ENCODE measurements around the gene S1PR4. TPM values are rescaled to one million over a fixed set of nuclear protein-coding genes. Genes with fewer than 3 reads are reported as not detected.

S1PR4 gene
- total and polyA plus RNA-seq, 2 of the 13 experiments (the other 11 are each of a cell fraction or from before 2014, with no cell fraction given), result 0.07 to 0.09 TPM

DNA sequence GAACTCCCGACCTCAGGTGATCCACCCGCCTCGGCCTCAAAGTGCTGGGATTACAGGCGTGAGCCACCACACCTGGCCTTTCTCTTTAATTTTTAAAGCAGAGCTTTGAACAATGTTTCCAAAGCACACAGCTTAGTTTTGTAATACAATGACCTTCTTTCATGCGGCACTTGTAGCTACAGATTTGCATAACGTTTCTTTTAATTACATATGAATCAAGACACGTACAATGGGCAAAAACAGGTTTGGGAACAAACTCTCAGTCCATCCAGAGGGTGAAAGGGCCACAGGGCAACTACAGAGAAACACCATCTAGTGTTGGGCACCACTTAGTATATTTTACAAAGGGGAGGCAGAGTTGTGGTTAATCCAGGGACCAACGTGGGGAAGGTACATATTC lies 19.0 kb upstream of the S1PR4 start (continued):
- TF ChIP-seq, protein P1, sequence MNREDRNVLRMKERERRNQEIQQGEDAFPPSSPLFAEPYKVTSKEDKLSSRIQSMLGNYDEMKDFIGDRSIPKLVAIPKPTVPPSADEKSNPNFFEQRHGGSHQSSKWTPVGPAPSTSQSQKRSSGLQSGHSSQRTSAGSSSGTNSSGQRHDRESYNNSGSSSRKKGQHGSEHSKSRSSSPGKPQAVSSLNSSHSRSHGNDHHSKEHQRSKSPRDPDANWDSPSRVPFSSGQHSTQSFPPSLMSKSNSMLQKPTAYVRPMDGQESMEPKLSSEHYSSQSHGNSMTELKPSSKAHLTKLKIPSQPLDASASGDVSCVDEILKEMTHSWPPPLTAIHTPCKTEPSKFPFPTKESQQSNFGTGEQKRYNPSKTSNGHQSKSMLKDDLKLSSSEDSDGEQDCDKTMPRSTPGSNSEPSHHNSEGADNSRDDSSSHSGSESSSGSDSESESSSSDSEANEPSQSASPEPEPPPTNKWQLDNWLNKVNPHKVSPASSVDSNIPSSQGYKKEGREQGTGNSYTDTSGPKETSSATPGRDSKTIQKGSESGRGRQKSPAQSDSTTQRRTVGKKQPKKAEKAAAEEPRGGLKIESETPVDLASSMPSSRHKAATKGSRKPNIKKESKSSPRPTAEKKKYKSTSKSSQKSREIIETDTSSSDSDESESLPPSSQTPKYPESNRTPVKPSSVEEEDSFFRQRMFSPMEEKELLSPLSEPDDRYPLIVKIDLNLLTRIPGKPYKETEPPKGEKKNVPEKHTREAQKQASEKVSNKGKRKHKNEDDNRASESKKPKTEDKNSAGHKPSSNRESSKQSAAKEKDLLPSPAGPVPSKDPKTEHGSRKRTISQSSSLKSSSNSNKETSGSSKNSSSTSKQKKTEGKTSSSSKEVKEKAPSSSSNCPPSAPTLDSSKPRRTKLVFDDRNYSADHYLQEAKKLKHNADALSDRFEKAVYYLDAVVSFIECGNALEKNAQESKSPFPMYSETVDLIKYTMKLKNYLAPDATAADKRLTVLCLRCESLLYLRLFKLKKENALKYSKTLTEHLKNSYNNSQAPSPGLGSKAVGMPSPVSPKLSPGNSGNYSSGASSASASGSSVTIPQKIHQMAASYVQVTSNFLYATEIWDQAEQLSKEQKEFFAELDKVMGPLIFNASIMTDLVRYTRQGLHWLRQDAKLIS (CRISPR knock-in tag; IDR thresholded peaks at IDR 0.05), result no peak
- TF ChIP-seq ZSCAN29 (CRISPR knock-in tag; conservative IDR thresholded peaks at IDR 0.05), result no peak
- TF ChIP-seq CHCHD3 (CRISPR knock-in tag; IDR thresholded peaks at IDR 0.05), result no peak
- TF ChIP-seq ZNF343 (CRISPR knock-in tag; IDR thresholded peaks at IDR 0.05), result no peak
- TF ChIP-seq HES4 (CRISPR knock-in tag; IDR thresholded peaks at IDR 0.05; ENCODE audit: borderline replicate concordance), result no peak
- no peak for TF ChIP-seq SP140L (CRISPR knock-in tag; IDR thresholded peaks at IDR 0.05; ENCODE audit: borderline replicate concordance)
- no peak for TF ChIP-seq EP300 (IDR thresholded peaks at IDR 0.05; ENCODE audit: low read depth in 2 of 2, low read length in 2 of 2)
- TF ChIP-seq EP300 (CRISPR knock-in tag; IDR thresholded peaks at IDR 0.05; ENCODE audit: borderline replicate concordance), result no peak

DNA sequence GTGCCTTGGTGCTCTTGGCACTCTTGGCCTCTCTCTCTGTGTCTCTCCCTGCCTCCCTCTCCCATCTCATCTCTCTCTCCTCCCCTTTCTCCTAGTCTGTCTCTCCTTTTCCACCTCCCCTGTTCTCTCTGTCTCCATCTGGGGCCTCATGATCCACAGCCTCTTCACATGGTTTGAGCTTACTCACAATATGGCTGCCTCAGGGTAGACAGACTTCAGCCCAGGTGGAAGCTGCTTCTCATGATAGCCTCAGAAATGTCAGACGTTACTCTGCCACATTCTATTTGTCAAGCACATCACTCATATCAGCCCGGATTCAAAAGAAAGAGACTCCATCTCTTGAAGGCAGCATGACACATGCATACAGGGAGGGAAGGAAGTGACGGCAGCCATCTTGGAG lies 18.4 kb upstream of the S1PR4 start:
- no peak for FAIRE-seq
- CTCF ChIA-PET (ENCODE audit: low intra/inter-chr PET ratio, low total read pairs), result no interaction called here

More for the DNA sequence above, 18.4 kb upstream of the S1PR4 start:
- H3K27me3 ChIP-seq (ENCODE audit: control insufficient read depth in 1 of 2, insufficient read depth in 2 of 2, low read length in 2 of 2), result peaks cover 0 to 7% of the 10 kb centered on the region in 2 experiments; a peak in 1 of 5 replicates
- H3K27ac ChIP-seq (ENCODE audit: extremely low read length, insufficient read depth, low read length), result no peak overlapping the region
- in situ Hi-C loops (cut with HindIII; ENCODE audit: extremely low pct_ligation_motif_present, low pct_unique_long_range_greater_than_20kb) (loop anchor here (10.0 kb wide), 1 partner anchor 205 kb away; no protein-coding TSS in a partner anchor), intact Hi-C loops (cut with micrococcal nuclease; ENCODE audit: unreplicated experiment) (no loop called here)
- no peak overlapping the region for H2AFZ ChIP-seq (ENCODE audit: low read length)
- 49% methylated on average over 3 of the region's 3 CpGs for WGBS (ENCODE audit: low lambda C conversion rate)
- H3K4me3 ChIP-seq (replicated peaks in 1 of 3; ENCODE audit: insufficient read depth in 1 of 3, low read depth in 2 of 3, low read length in 3 of 3), result no peak overlapping the region
- H3K36me3 ChIP-seq (replicated peaks in 1 of 2; ENCODE audit: control insufficient read depth in 1 of 2, insufficient read depth in 2 of 2, low read length in 2 of 2), result no peaks in the 10 kb centered on the region
- POLR2A ChIA-PET, result no interaction called here
- no peak overlapping the region for H3K9ac ChIP-seq (ENCODE audit: insufficient read depth, low read depth, low read length)
- TF ChIP-seq ZNF670 (CRISPR knock-in tag; IDR thresholded peaks at IDR 0.05; ENCODE audit: borderline replicate concordance), result no peak
- no peak for TF ChIP-seq ZNF549 (CRISPR knock-in tag; IDR thresholded peaks at IDR 0.05)
- no peak for TF ChIP-seq ZMYM2 (CRISPR knock-in tag; IDR thresholded peaks at IDR 0.05)
- no peak for TF ChIP-seq SMAD3 (CRISPR knock-in tag; IDR thresholded peaks at IDR 0.05)
- TF ChIP-seq CHCHD3 (CRISPR knock-in tag; IDR thresholded peaks at IDR 0.05), result no peak
- TF ChIP-seq ZNF780A (CRISPR knock-in tag; IDR thresholded peaks at IDR 0.05), result no peak
- no peak for TF ChIP-seq NFIB (CRISPR knock-in tag; IDR thresholded peaks at IDR 0.05; ENCODE audit: borderline replicate concordance)
- no peak for TF ChIP-seq IKZF4 (CRISPR knock-in tag; IDR thresholded peaks at IDR 0.05; ENCODE audit: borderline replicate concordance, low read depth, not compliant biosample characterization)
- TF ChIP-seq, protein P2, sequence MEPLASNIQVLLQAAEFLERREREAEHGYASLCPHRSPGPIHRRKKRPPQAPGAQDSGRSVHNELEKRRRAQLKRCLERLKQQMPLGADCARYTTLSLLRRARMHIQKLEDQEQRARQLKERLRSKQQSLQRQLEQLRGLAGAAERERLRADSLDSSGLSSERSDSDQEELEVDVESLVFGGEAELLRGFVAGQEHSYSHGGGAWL (CRISPR knock-in tag; IDR thresholded peaks at IDR 0.05), result no peak
- TF ChIP-seq CAMTA2 (CRISPR knock-in tag; IDR thresholded peaks at IDR 0.05; ENCODE audit: borderline replicate concordance), result no peak
- TF ChIP-seq, protein P3, sequence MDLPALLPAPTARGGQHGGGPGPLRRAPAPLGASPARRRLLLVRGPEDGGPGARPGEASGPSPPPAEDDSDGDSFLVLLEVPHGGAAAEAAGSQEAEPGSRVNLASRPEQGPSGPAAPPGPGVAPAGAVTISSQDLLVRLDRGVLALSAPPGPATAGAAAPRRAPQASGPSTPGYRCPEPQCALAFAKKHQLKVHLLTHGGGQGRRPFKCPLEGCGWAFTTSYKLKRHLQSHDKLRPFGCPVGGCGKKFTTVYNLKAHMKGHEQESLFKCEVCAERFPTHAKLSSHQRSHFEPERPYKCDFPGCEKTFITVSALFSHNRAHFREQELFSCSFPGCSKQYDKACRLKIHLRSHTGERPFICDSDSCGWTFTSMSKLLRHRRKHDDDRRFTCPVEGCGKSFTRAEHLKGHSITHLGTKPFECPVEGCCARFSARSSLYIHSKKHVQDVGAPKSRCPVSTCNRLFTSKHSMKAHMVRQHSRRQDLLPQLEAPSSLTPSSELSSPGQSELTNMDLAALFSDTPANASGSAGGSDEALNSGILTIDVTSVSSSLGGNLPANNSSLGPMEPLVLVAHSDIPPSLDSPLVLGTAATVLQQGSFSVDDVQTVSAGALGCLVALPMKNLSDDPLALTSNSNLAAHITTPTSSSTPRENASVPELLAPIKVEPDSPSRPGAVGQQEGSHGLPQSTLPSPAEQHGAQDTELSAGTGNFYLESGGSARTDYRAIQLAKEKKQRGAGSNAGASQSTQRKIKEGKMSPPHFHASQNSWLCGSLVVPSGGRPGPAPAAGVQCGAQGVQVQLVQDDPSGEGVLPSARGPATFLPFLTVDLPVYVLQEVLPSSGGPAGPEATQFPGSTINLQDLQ (CRISPR knock-in tag; IDR thresholded peaks at IDR 0.05), result no peak
- H3K79me2 ChIP-seq (ENCODE audit: insufficient read depth, low read length), result no peaks in the 10 kb centered on the region
- BruUV-seq (replicated peaks), result no TSS peak
- peaks cover 10% of the 10 kb centered on the region for H3K4me1 ChIP-seq (ENCODE audit: insufficient read depth, low read length)
- H4K20me1 ChIP-seq (ENCODE audit: insufficient read depth, low read length), result no peaks in the 10 kb centered on the region
- DNase-seq (ENCODE audit: low spot score) (no peak), ATAC-seq (no peak)
- no peak overlapping the region for H3K4me2 ChIP-seq (ENCODE audit: low read depth, low read length)
- H3K9me3 ChIP-seq (ENCODE audit: low read length), result no peaks in the 10 kb centered on the region

Measured in HepG2 (cell line).